Kidney epithelial cell (primary cell): ENCODE measurements around the gene WBP2. TPM values are rescaled to one million over a fixed set of nuclear protein-coding genes. Genes with fewer than 3 reads are reported as not detected.

Experiments
- DNase-seq: peaks from one replicate; pipeline ENCODE4 v3.0.0-alpha.2; 2010; ENCODE audit warnings: low read depth
- H3K27me3 ChIP-seq: 2 replicates; pipeline ENCODE4 v1.6.0; 2011; ENCODE audit warnings: low read length; ENCODE audit not compliant: control insufficient read depth, insufficient read depth
- H3K36me3 ChIP-seq: 2 replicates; pipeline ENCODE4 v1.5.1; 2011; ENCODE audit warnings: low read length; ENCODE audit not compliant: control insufficient read depth, insufficient read depth
- H3K4me3 ChIP-seq: 2 replicates; pipeline ENCODE4 v1.5.1; 2011; ENCODE audit warnings: low read depth, mild to moderate bottlenecking, control low read depth, low read length
- CTCF ChIP-seq: IDR thresholded peaks from 2 replicates; pipeline ENCODE4 v1.5.1; 2011; ENCODE audit warnings: mild to moderate bottlenecking, moderate library complexity, low read length, control low read depth, inconsistent platforms; ENCODE audit not compliant: insufficient read depth, poor library complexity, severe bottlenecking
- total RNA-seq: library from RNA; depleted of rRNA; stranded (reverse); fragments of >200 nt; gene quantifications from 2 replicates; pipeline ENCODE4 v1.2.3, GENCODE V29; 2015

The WBP2 gene
- total RNA-seq, 1 donor from 2014 or later = 105 TPM

GRCh38 chr17:75824050-75824552, 31.0 kb downstream of the WBP2 start:
- TF ChIP-seq CTCF = no peak
- Histone ChIP-seq H3K4me3 (no peak overlapping the region), H3K27me3 (no peaks in the 10 kb centered on the region), H3K36me3 (peaks cover 2% of the 10 kb centered on the region)
- no peak for DNase-seq

- H3K36me3 ChIP-seq = peaks cover 2% of the 10 kb centered on the region
- DNase-seq = no peak
- TF ChIP-seq CTCF = no peak
Measured at GRCh38 chr17:75823257-75824041, 31.7 kb downstream of the WBP2 start.

GRCh38 chr17:75822800-75823166, 32.4 kb downstream of the WBP2 start:
- peaks cover 2% of the 10 kb centered on the region for H3K36me3 ChIP-seq
- H3K4me3 ChIP-seq = no peak overlapping the region
- no peaks in the 10 kb centered on the region for H3K27me3 ChIP-seq
- no peak for TF ChIP-seq CTCF
- no peak for DNase-seq

More at GRCh38 chr17:75823257-75824041, 31.7 kb downstream of the WBP2 start:
- H3K27me3 ChIP-seq = no peaks in the 10 kb centered on the region
- no peak overlapping the region for H3K4me3 ChIP-seq

- Histone ChIP-seq H3K36me3 (peaks cover 2% of the 10 kb centered on the region), H3K27me3 (no peaks in the 10 kb centered on the region), H3K4me3 (no peak overlapping the region)
- TF ChIP-seq CTCF = no peak
- DNase-seq = no peak
Measured at GRCh38 chr17:75822119-75822799, 32.9 kb downstream of the WBP2 start.

GRCh38 chr17:75821552-75821951, 33.6 kb downstream of the WBP2 start:
- H3K36me3 ChIP-seq = peaks cover 2% of the 10 kb centered on the region

More at GRCh38 chr17:75821552-75821951, 33.6 kb downstream of the WBP2 start:
- H3K4me3 ChIP-seq = no peak overlapping the region
- TF ChIP-seq CTCF = no peak
- no peaks in the 10 kb centered on the region for H3K27me3 ChIP-seq
- no peak for DNase-seq
